HEK293T (cell line): Measurements from ENCODE around the gene DEFB119.
"Not testable (repeated sequence)": the region's sequence is repeated elsewhere in the genome, so short reads cannot be mapped to it uniquely, and the experiment has no call there.

Experiments used
- ELF4 ChIP-seq: fragments of 450-650 bp; IDR thresholded peaks from 2 replicates; pipeline ENCODE4 v1.6.1; 2017; ENCODE audit warnings: antibody characterized with exemption
- FOXA1 ChIP-seq: fragments of 450-650 bp; IDR thresholded peaks from 2 replicates; pipeline ENCODE4 v1.6.1; 2016; ENCODE audit warnings: mild to moderate bottlenecking
- FOXM1 ChIP-seq: fragments of 450-650 bp; IDR thresholded peaks from 2 replicates; pipeline ENCODE4 v1.6.1; 2017; ENCODE audit warnings: mild to moderate bottlenecking, borderline replicate concordance
- SUZ12 ChIP-seq: fragments of 450-650 bp; IDR thresholded peaks from 2 replicates; pipeline ENCODE4 v1.6.1; 2016; ENCODE audit warnings: mild to moderate bottlenecking
- TARDBP ChIP-seq: fragments of 450-650 bp; IDR thresholded peaks from 2 replicates; pipeline ENCODE4 v1.6.1; 2016

DNA sequence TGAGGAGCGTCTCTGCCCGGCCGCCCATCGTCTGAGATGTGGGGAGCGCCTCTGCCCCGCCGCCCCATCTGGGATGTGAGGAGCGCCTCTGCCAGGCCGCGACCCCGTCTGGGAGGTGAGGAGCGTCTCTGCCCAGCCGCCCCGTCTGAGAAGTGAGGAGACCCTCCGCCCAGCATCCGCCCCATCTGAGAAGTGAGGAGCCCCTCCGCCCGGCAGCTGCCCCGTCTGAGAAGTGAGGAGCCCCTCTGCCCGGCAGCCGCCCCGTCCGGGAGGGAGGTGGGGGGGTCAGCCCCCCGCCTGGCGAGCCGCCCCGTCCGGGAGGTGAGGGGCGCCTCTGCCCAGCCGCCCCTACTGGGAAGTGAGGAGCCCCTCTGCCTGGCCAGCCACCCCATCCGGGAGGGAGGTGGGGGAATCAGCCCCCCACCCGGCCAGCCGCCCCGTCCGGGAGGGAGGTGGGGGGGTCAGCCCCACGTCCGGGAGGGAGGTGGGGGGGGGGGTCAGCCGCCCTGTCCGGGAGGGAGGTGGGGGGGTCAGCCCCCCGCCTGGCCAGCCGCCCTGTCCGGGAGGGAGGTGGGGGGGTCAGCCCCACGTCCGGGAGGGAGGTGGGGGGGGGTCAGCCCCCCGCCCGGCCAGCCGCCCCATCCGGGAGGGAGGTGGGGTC, 36.6 kb upstream of the DEFB119 start:
- not testable (repeated sequence) for TF ChIP-seq TARDBP, FOXM1, SUZ12, FOXA1, ELF4
